ENCODE results near the gene PNPLA1.

DNA sequence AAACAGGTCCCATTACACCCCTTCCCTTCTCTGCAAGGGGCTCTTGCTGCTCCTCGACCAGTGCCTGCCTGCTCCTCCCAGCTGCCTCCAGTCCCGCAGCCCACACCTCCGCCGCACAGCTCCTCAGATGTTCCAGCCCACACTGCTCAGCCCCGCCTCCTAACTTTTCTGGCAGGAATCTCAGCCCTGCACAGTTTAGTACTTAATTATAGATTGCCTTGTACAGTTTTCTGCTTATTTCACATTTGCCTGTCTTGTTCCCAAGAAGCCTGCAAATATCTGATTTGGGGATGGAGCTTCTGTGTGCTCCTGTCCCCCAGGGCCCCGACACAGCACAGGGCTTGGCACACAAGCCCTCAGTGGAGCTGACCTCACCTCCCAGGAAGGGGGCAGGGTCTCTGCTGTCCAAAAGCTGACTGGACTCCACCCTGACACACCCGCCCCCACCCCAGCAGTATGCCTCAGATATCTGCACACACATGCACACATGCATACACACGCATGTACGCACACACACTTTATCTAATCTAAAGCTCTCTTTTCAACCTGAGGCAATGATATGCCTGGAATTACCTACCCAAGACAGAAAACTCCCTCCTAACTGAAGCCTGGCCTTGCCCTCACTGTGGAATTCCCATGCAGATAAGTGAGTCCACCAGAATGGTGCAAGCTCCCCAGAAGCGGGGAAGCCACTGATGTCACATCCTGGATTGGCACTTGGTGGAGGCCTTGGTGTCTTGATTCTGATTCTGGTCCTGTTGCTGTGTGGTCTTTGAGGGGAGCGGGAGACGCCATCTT is 1.2 kb upstream of the PNPLA1 start:
- TF ChIP-seq CTCF (optimal IDR thresholded peaks at IDR 0.05 in 1 of 3, IDR thresholded peaks at IDR 0.05 in 1 of 3, conservative IDR thresholded peaks at IDR 0.05 in 1 of 3; ENCODE audit: extremely low read depth in 1 of 3, insufficient read depth in 2 of 3, low read length in 3 of 3) (no peak), EZH2 (IDR thresholded peaks at IDR 0.05; ENCODE audit: low read length) (no peak)

Measured in keratinocyte (primary cell).